HG03565 (cell line): ENCODE results near the gene ADAMTS15.

Experiments
- ATAC-seq: cut with Tn5 transposase; IDR thresholded peaks from one replicate; pipeline ENCODE4 v1.9.1; 2021; ENCODE audit warnings: mild to moderate bottlenecking, moderate library complexity; ENCODE audit not compliant: unreplicated experiment

The ADAMTS15 gene

GRCh38 chr11:130418210-130418609, 30.2 kb upstream of the ADAMTS15 start:
- no peak for ATAC-seq

GRCh38 chr11:130418756-130419155, 29.7 kb upstream of the ADAMTS15 start:
- ATAC-seq = no peak

GRCh38 chr11:130420478-130421198, 27.8 kb upstream of the ADAMTS15 start:
- no peak for ATAC-seq

GRCh38 chr11:130421199-130421585, 27.3 kb upstream of the ADAMTS15 start:
- ATAC-seq = no peak

- no peak for ATAC-seq
Observed at GRCh38 chr11:130421697-130422096, 26.7 kb upstream of the ADAMTS15 start.

GRCh38 chr11:130422251-130422995, 26.0 kb upstream of the ADAMTS15 start:
- no peak for ATAC-seq

- no peak for ATAC-seq
Observed at GRCh38 chr11:130423541-130424142, 24.8 kb upstream of the ADAMTS15 start.

GRCh38 chr11:130424613-130425140, 23.8 kb upstream of the ADAMTS15 start:
- no peak for ATAC-seq

- no peak for ATAC-seq
Observed at GRCh38 chr11:130425156-130425555, 23.3 kb upstream of the ADAMTS15 start.

GRCh38 chr11:130426223-130426836, 22.1 kb upstream of the ADAMTS15 start:
- no peak for ATAC-seq

- no peak for ATAC-seq
Observed at GRCh38 chr11:130426837-130427341, 21.6 kb upstream of the ADAMTS15 start.

- ATAC-seq = no peak
Observed at GRCh38 chr11:130427581-130428315, 20.7 kb upstream of the ADAMTS15 start.

- no peak for ATAC-seq
Observed at GRCh38 chr11:130428316-130429119, 19.9 kb upstream of the ADAMTS15 start, which contains the start of gene ADAMTS8. TSS of gene ADAMTS8 (minus strand) at chr11:130428609. CDS start at chr11:130428286, 323 bp downstream.

GRCh38 chr11:130429120-130429681, 19.2 kb upstream of the ADAMTS15 start:
- ATAC-seq = no peak

- no peak for ATAC-seq
Observed at GRCh38 chr11:130429983-130430382, 18.5 kb upstream of the ADAMTS15 start.

- ATAC-seq = peak; percentile 54
Observed at GRCh38 chr11:130431331-130431773, 17.1 kb upstream of the ADAMTS15 start.

- ATAC-seq = no peak
Observed at GRCh38 chr11:130431801-130432200, 16.6 kb upstream of the ADAMTS15 start.

GRCh38 chr11:130433357-130433756, 15.1 kb upstream of the ADAMTS15 start:
- ATAC-seq = no peak
